ENCODE measurements around the gene NISCH.

NISCH gene

GRCh38 chr3:52455283-52456168 lies at the start of gene NISCH:
Gene NISCH, plus strand, starts transcription at chr3:52455604. Its CDS starts 38 bp downstream, at chr3:52455642.
- DNase-seq, result peak; percentile 75

GRCh38 chr3:52406231-52406661 lies 49.2 kb upstream of the NISCH start:
- DNase-seq, result no peak

- DNase-seq, result no peak
Measured at GRCh38 chr3:52406791-52407510, 48.5 kb upstream of the NISCH start.

- DNase-seq, result no peak
Measured at GRCh38 chr3:52407779-52408178, 47.6 kb upstream of the NISCH start.

- DNase-seq, result no peak
Measured at GRCh38 chr3:52408466-52408865, 46.9 kb upstream of the NISCH start.

GRCh38 chr3:52415800-52416199 lies 39.6 kb upstream of the NISCH start:
- no peak for DNase-seq

GRCh38 chr3:52420388-52420787 lies 35.0 kb upstream of the NISCH start:
- no peak for DNase-seq

- no peak for DNase-seq
Measured at GRCh38 chr3:52422669-52423068, 32.7 kb upstream of the NISCH start.

GRCh38 chr3:52423173-52423572 lies 32.2 kb upstream of the NISCH start:
- DNase-seq, result no peak

GRCh38 chr3:52428151-52429005 lies 27.0 kb upstream of the NISCH start:
- DNase-seq, result peak; percentile 15

- DNase-seq, result no peak
Measured at GRCh38 chr3:52429031-52429430, 26.4 kb upstream of the NISCH start.

- DNase-seq, result no peak
Measured at GRCh38 chr3:52429779-52430415, 25.5 kb upstream of the NISCH start.

GRCh38 chr3:52430416-52430810 lies 25.0 kb upstream of the NISCH start:
- no peak for DNase-seq

- DNase-seq, result no peak
Measured at GRCh38 chr3:52431459-52432223, 23.8 kb upstream of the NISCH start.

- DNase-seq, result no peak
Measured at GRCh38 chr3:52432225-52432624, 23.2 kb upstream of the NISCH start.

GRCh38 chr3:52432691-52433141 lies 22.7 kb upstream of the NISCH start:
- no peak for DNase-seq

- no peak for DNase-seq
Measured at GRCh38 chr3:52433328-52433995, 21.9 kb upstream of the NISCH start.

- no peak for DNase-seq
Measured at GRCh38 chr3:52433996-52434479, 21.4 kb upstream of the NISCH start.

GRCh38 chr3:52434491-52435115 lies 20.8 kb upstream of the NISCH start:
- DNase-seq, result no peak

Data from NCI-H1105 (cell line).